Endothelial cell of umbilical vein (primary cell): ENCODE results near the gene ZBTB46. TPM values are rescaled to one million over a fixed set of nuclear protein-coding genes. Genes with fewer than 3 reads are reported as not detected.

ENCODE experiments used
- BruUV-seq: library from RNA; stranded (reverse); fragments of 400-500 nt; replicated peaks from 2 replicates; lab custom pipeline; 2021; lab: Mats Ljungman, UMichigan
- CTCF ChIA-PET: fragments of 300-600, 350-600 bp; sonication (Branson Sonifier 250); formaldehyde crosslinking; loops from one replicate; lab custom pipeline; 2021; ENCODE audit warnings: antibody characterized with exemption, inconsistent platforms; lab: Charles Lee
- POLR2A ChIA-PET: fragments of 300-600, 350-600 bp; sonication (Branson Sonifier 250); formaldehyde crosslinking; loops from one replicate; lab custom pipeline; 2021; ENCODE audit warnings: antibody characterized with exemption, inconsistent platforms; lab: Charles Lee
- DNase-seq: peaks from one replicate; pipeline ENCODE4 v3.0.0-alpha.2; 2011; ENCODE audit warnings: low read depth, low spot score
- FAIRE-seq: peaks from 2 replicates; lab custom pipeline; 2011; peaks lifted over from hg19 to GRCh38; lab: Jason Lieb, UNC
- H2AFZ ChIP-seq: 2 replicates; pipeline ENCODE4 v1.6.0; 2012; ENCODE audit warnings: low read depth, low read length, control low read depth, inconsistent platforms
- H3K27ac ChIP-seq: 2 replicates; pipeline ENCODE4 v1.5.1; 2011; ENCODE audit warnings: low read depth, mild to moderate bottlenecking, control low read depth, low read length, moderate library complexity; ENCODE audit not compliant: insufficient read depth
- H3K27me3 ChIP-seq, 2 experiments: 2 replicates each; pipeline versions ENCODE4 v1.6.0 to v1.6.1; 2011; ENCODE audit warnings: low read length in 2 of 2, mixed read lengths in 1 of 2; ENCODE audit not compliant: control insufficient read depth in 2 of 2, insufficient read depth in 2 of 2
- H3K36me3 ChIP-seq, 2 experiments: 2 replicates in 1 of 2; 3 replicates in 1 of 2; pipeline ENCODE4 v1.5.1; 2011; ENCODE audit warnings: low read length in 2 of 2, mild to moderate bottlenecking in 1 of 2, moderate library complexity in 1 of 2; ENCODE audit not compliant: control insufficient read depth in 2 of 2, insufficient read depth in 2 of 2; ENCODE audit errors: extremely low read depth in 1 of 2
- H3K4me1 ChIP-seq: 3 replicates; pipeline ENCODE4 v1.5.1; 2011; ENCODE audit warnings: mild to moderate bottlenecking, low read length; ENCODE audit not compliant: control insufficient read depth, insufficient read depth; ENCODE audit errors: extremely low read depth
- H3K4me2 ChIP-seq: 2 replicates; pipeline ENCODE4 v1.6.1; 2011; ENCODE audit warnings: low read length, control low read depth, mixed read lengths; ENCODE audit not compliant: insufficient read depth
- H3K4me3 ChIP-seq, 3 experiments: fragments of 200-600 bp in 1 of 3; sonication (generic), shearing (Covaris generic) in 1 of 3; replicated peaks in 1 of 3; 2 replicates each; pipeline ENCODE4 v1.5.1; 2011 to 2016; ENCODE audit warnings: control low read depth in 3 of 3, low read length in 3 of 3, mild to moderate bottlenecking in 2 of 3, inconsistent platforms in 1 of 3, low read depth in 1 of 3, moderate library complexity in 1 of 3; ENCODE audit not compliant: insufficient read depth in 1 of 3
- H3K79me2 ChIP-seq: 2 replicates; pipeline ENCODE4 v1.6.0; 2012; ENCODE audit warnings: low read length, inconsistent platforms; ENCODE audit not compliant: control insufficient read depth, insufficient read depth
- H3K9ac ChIP-seq: replicated peaks from 2 replicates; pipeline ENCODE3; 2011; ENCODE audit warnings: low read length, control low read depth; ENCODE audit not compliant: insufficient read depth; ENCODE audit errors: extremely low read depth
- H3K9me1 ChIP-seq: replicated peaks from 3 replicates; pipeline ENCODE4 v1.6.0; 2011; ENCODE audit warnings: mild to moderate bottlenecking, low read length; ENCODE audit not compliant: control insufficient read depth, insufficient read depth; ENCODE audit errors: extremely low read depth
- H3K9me3 ChIP-seq: replicated peaks from 2 replicates; pipeline ENCODE4 v1.5.1; 2012; ENCODE audit warnings: low read length, inconsistent platforms; ENCODE audit not compliant: control insufficient read depth, insufficient read depth
- H4K20me1 ChIP-seq: replicated peaks from 2 replicates; pipeline ENCODE3; 2011; ENCODE audit warnings: mild to moderate bottlenecking, low read length; ENCODE audit not compliant: control insufficient read depth, insufficient read depth; ENCODE audit errors: extremely low read depth
- CTCF ChIP-seq, 2 donors: IDR thresholded peaks; 1 replicate in 1 of 2; 2 replicates in 1 of 2; pipeline ENCODE4 v1.5.1; 2011; ENCODE audit warnings: low read length in 2 of 2, mild to moderate bottlenecking in 2 of 2, moderate library complexity in 2 of 2, control low read depth in 1 of 2, inconsistent platforms in 1 of 2, low read depth in 1 of 2; ENCODE audit not compliant: insufficient read depth in 1 of 2; ENCODE audit errors: extremely low read depth in 1 of 2
- EZH2 ChIP-seq: IDR thresholded peaks from 2 replicates; pipeline ENCODE4 v1.6.1; 2012; ENCODE audit warnings: borderline replicate concordance, low read depth, mild to moderate bottlenecking, moderate library complexity, low read length, inconsistent platforms; ENCODE audit not compliant: severe bottlenecking
- FOS ChIP-seq: IDR thresholded peaks from 2 replicates; pipeline ENCODE4 v1.6.1; 2011; ENCODE audit warnings: mild to moderate bottlenecking, low read length, moderate library complexity, borderline replicate concordance; ENCODE audit not compliant: insufficient read depth
- GATA2 ChIP-seq: IDR thresholded peaks from 2 replicates; pipeline ENCODE4 v1.7.0; 2011; ENCODE audit warnings: low read depth, mild to moderate bottlenecking, moderate library complexity, mixed read lengths, low read length; ENCODE audit not compliant: insufficient read length, insufficient read depth
- JUN ChIP-seq: IDR thresholded peaks from 2 replicates; pipeline ENCODE4 v1.6.1; 2011; ENCODE audit warnings: borderline replicate concordance, low read depth; ENCODE audit not compliant: insufficient read length, insufficient read depth
- MYC ChIP-seq: IDR thresholded peaks from one replicate; pipeline ENCODE4 v1.6.1; 2011; ENCODE audit warnings: mild to moderate bottlenecking, low read depth, low read length
- POLR2A ChIP-seq: IDR thresholded peaks from 2 replicates; pipeline ENCODE4 v1.6.1; 2012; ENCODE audit warnings: low read depth, mild to moderate bottlenecking, control low read depth, low read length
- POLR2AphosphoS5 ChIP-seq: IDR thresholded peaks from 2 replicates; pipeline ENCODE4 v1.6.1; 2012; ENCODE audit warnings: low read depth, mild to moderate bottlenecking, control low read depth, low read length, moderate library complexity; ENCODE audit not compliant: insufficient read depth
- dilution Hi-C: fragments of 300-500 bp; cut with MboI; formaldehyde crosslinking; loops from one replicate; pipeline ENCODE4 v1.15.0; 2019; ENCODE audit warnings: low sequenced_read_pairs; ENCODE audit not compliant: extremely low pct_ligation_motif_present
- intact Hi-C: fragments of 100-400 bp; cut with micrococcal nuclease; formaldehyde crosslinking; loops from one replicate; pipeline ENCODE4 v1.10.0; 2022
- polyA plus RNA-seq, 4 experiments: library from polyadenylated mRNA; depleted of rRNA in 3 of 4; stranded (reverse) in 3 of 4; unstranded in 1 of 4; fragments of >200 nt; gene quantifications; 2 replicates each; pipeline versions ENCODE4 v1.2.1 to v1.2.3, GENCODE V29; 2011 to 2012; ENCODE audit warnings: missing spikeins in 1 of 4
- total RNA-seq: library from RNA; stranded (reverse); gene quantifications from 2 replicates; pipeline ENCODE4 v1.2.3, GENCODE V29; 2021
- TF ChIP-seq, protein P1 (sequence below): IDR thresholded peaks from 2 replicates; pipeline ENCODE4 v1.6.1; 2011; ENCODE audit not compliant: insufficient read depth, insufficient read length

ZBTB46 gene
- total and polyA plus RNA-seq, 2 donors (not counting 3 experiments of a cell fraction or from before 2014, with no cell fraction given), result 1.3 to 7.1 TPM

GRCh38 chr20:63707558-63708300 lies 123.3 kb downstream of the ZBTB46 start, which contains the start of the genes ARFRP1 and ZGPAT:
ARFRP1 (minus strand) TSS chr20:63707976; CDS start chr20:63707091, 885 bp downstream.
ZGPAT (plus strand) TSS chr20:63708039; CDS start chr20:63708581, 542 bp downstream.
- Histone ChIP-seq H3K79me2 (peaks cover 64% of the 10 kb centered on the region), H3K9me3 (no peaks in the 10 kb centered on the region), H3K27me3 (no peaks in the 10 kb centered on the region), H3K9me1 (no peaks in the 10 kb centered on the region), H3K27ac (peak within 1 kb of the TSS; percentile 29), H3K9ac (peak within 1 kb of the TSS; percentile 73), H3K36me3 (peaks cover 13 to 28% of the 10 kb centered on the region in 2 experiments), H3K4me2 (peak within 1 kb of the TSS; percentile 64), H3K4me1 (peaks cover 14% of the 10 kb centered on the region), H4K20me1 (no peaks in the 10 kb centered on the region), H3K4me3 (peak within 1 kb of the TSS; percentile 62 to 77 (median 70)), H2AFZ (peak within 1 kb of the TSS; percentile 12)
- no TSS peak for BruUV-seq
- DNase-seq, result peak; percentile 81
- dilution Hi-C loops (no loop called here), intact Hi-C loops (loop anchor here (1.0 to 5.0 kb wide), 5 partner anchors 33 to 250 kb away; partner anchors contain the start of genes GMEB2, RTEL1, TPD52L2 and UCKL1)
- ChIA-PET CTCF (interaction anchor here (0.6 to 2.8 kb wide), 18 partner anchors 10 to 266 kb away, joined by 3 to 19 read pairs (median 5); partner anchors contain the start of genes GMEB2, LIME1, RTEL1 and SLC2A4RG), POLR2A (interaction anchor here (0.6 to 1.8 kb wide), 3 partner anchors 8 to 49 kb away, joined by 3 to 9 read pairs (median 8); partner anchors contain the start of gene RTEL1)
- TF ChIP-seq JUN (no peak), POLR2A (peak; percentile 44), EZH2 (no peak), CTCF (IDR thresholded peaks at IDR 0.05; ENCODE audit: extremely low read depth in 1 of 2, insufficient read depth in 1 of 2, low read depth in 1 of 2, low read length in 2 of 2) (no peak), GATA2 (no peak), POLR2AphosphoS5 (peak; percentile 84), MYC (no peak), FOS (no peak)
- TF ChIP-seq, protein P1, sequence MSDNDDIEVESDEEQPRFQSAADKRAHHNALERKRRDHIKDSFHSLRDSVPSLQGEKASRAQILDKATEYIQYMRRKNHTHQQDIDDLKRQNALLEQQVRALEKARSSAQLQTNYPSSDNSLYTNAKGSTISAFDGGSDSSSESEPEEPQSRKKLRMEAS, result peak; percentile 3
- peak; percentile 82 for FAIRE-seq
